Measurements from ENCODE around the gene SPATS2L. TPM values are rescaled to one million over a fixed set of nuclear protein-coding genes. Genes with fewer than 3 reads are reported as not detected.

SPATS2L gene
- total and polyA plus RNA-seq, 2 of the 13 experiments (the other 11 are each of a cell fraction or from before 2014, with no cell fraction given), result 154 to 212 TPM

GRCh38 chr2:200318940-200319435 lies 12.5 kb downstream of the SPATS2L start (continued):
- no peak for TF ChIP-seq PRDM4 (CRISPR knock-in tag; IDR thresholded peaks at IDR 0.05; ENCODE audit: borderline replicate concordance)
- TF ChIP-seq THAP7 (CRISPR knock-in tag; IDR thresholded peaks at IDR 0.05), result no peak
- peak; percentile 97; the same call in 1 of the 2 replicates for TF ChIP-seq FOXJ3 (CRISPR knock-in tag; IDR thresholded peaks at IDR 0.05; ENCODE audit: borderline replicate concordance)
- no peak; the same call in 1 of the 2 replicates for TF ChIP-seq ZNF143 (CRISPR knock-in tag; IDR thresholded peaks at IDR 0.05)
- peak; percentile 72; the same call in 1 of the 2 replicates for TF ChIP-seq ZBTB37 (CRISPR knock-in tag; IDR thresholded peaks at IDR 0.05)
- TF ChIP-seq BCLAF1 (IDR thresholded peaks at IDR 0.05), result no peak
- no peak for TF ChIP-seq ZNF256 (CRISPR knock-in tag; conservative IDR thresholded peaks at IDR 0.05)
- peak; percentile 40; the same call in 1 of the 2 replicates for TF ChIP-seq ONECUT2 (CRISPR knock-in tag; IDR thresholded peaks at IDR 0.05)
- TF ChIP-seq E2F5 (CRISPR knock-in tag; conservative IDR thresholded peaks at IDR 0.05), result no peak
- TF ChIP-seq PLSCR1 (CRISPR knock-in tag; IDR thresholded peaks at IDR 0.05; ENCODE audit: borderline replicate concordance), result no peak
- peak; percentile 61; the same call in 1 of the 2 replicates for TF ChIP-seq ZNF232 (CRISPR knock-in tag; IDR thresholded peaks at IDR 0.05; ENCODE audit: borderline replicate concordance)
- TF ChIP-seq AGO2 (optimal IDR thresholded peaks at IDR 0.05; ENCODE audit: low read depth, low read length), result no peak
- TF ChIP-seq ZNF781 (CRISPR knock-in tag; IDR thresholded peaks at IDR 0.05; ENCODE audit: borderline replicate concordance, not compliant biosample characterization), result peak; percentile 41
- TF ChIP-seq PITX1 (CRISPR knock-in tag; IDR thresholded peaks at IDR 0.05), result peak; percentile 94
- no peak for TF ChIP-seq ZNF138 (CRISPR knock-in tag; IDR thresholded peaks at IDR 0.05; ENCODE audit: low read depth)
- no peak for TF ChIP-seq ZNF841 (CRISPR knock-in tag; IDR thresholded peaks at IDR 0.05; ENCODE audit: borderline replicate concordance)
- no peak for TF ChIP-seq ZBTB42 (CRISPR knock-in tag; IDR thresholded peaks at IDR 0.05)
- TF ChIP-seq RXRB (CRISPR knock-in tag; IDR thresholded peaks at IDR 0.05; ENCODE audit: borderline replicate concordance), result peak; percentile 92
- TF ChIP-seq HES4 (CRISPR knock-in tag; IDR thresholded peaks at IDR 0.05; ENCODE audit: borderline replicate concordance), result no peak
